HL-60 (cell line): Measurements from ENCODE around the gene CFAP61.

ENCODE experiments used
- CTCF ChIP-seq: IDR thresholded peaks from one replicate; pipeline ENCODE4 v1.5.1; 2011; ENCODE audit warnings: low read length, control low read depth, inconsistent platforms; ENCODE audit not compliant: insufficient read depth
- GABPA ChIP-seq: IDR thresholded peaks from 2 replicates; pipeline ENCODE4 v1.6.1; 2012; ENCODE audit warnings: low read depth
- POLR2AphosphoS5 ChIP-seq: IDR thresholded peaks from 2 replicates; pipeline ENCODE4 v1.6.1; 2012; ENCODE audit warnings: low read depth
- REST ChIP-seq: IDR thresholded peaks from 2 replicates; pipeline ENCODE4 v1.6.1; 2012; ENCODE audit warnings: low read depth; ENCODE audit not compliant: insufficient replicate concordance

GRCh38 chr20:20160520-20160919 lies 108.2 kb downstream of the CFAP61 start:
- TF ChIP-seq CTCF (no peak), REST (no peak), POLR2AphosphoS5 (no peak), GABPA (no peak)
